Measurements from ENCODE around the gene NDUFB8. TPM values are rescaled to one million over a fixed set of nuclear protein-coding genes. Genes with fewer than 3 reads are reported as not detected.

Gene NDUFB8
- total and polyA plus RNA-seq, 2 donors from 2014 or later: 162 to 638 TPM

GRCh38 chr10:100504096-100504495 is 25.6 kb downstream of the NDUFB8 start:
- Histone ChIP-seq H3K9me3 (ENCODE audit: control insufficient read depth in 2 of 3, insufficient read depth in 1 of 3, low read length in 3 of 3) (no peaks in the 10 kb centered on the region), H3K27me3 (ENCODE audit: control insufficient read depth, insufficient read depth, low read length) (no peaks in the 10 kb centered on the region), H3K9ac (ENCODE audit: low read length in 3 of 3) (no peak overlapping the region), H3K4me1 (ENCODE audit: control insufficient read depth in 2 of 3, insufficient read depth in 2 of 3, low read depth in 1 of 3, low read length in 3 of 3) (no peaks in the 10 kb centered on the region), H3K27ac (ENCODE audit: low read depth in 2 of 2, low read length in 2 of 2) (no peak overlapping the region), H3K4me3 (ENCODE audit: low read length in 3 of 3) (no peak overlapping the region), H3K36me3 (ENCODE audit: control insufficient read depth in 2 of 3, insufficient read depth in 3 of 3, low read length in 3 of 3) (peaks cover 0 to 30% (median 12%) of the 10 kb centered on the region in 3 donors)
- DNase-seq (peak in 2 of 5 donors; percentile 55 to 78), FAIRE-seq (no peak)
- no peak for TF ChIP-seq CTCF (IDR thresholded peaks at IDR 0.05; ENCODE audit: borderline replicate concordance, extremely low read depth, insufficient read depth)
- intact Hi-C loops (cut with DNase I): no loop called here

GRCh38 chr10:100502926-100503494 is 26.7 kb downstream of the NDUFB8 start:
- Histone ChIP-seq H3K9me3 (ENCODE audit: control insufficient read depth in 2 of 3, insufficient read depth in 1 of 3, low read length in 3 of 3) (no peaks in the 10 kb centered on the region), H3K4me3 (ENCODE audit: low read length in 3 of 3) (no peak overlapping the region), H3K27me3 (ENCODE audit: control insufficient read depth, insufficient read depth, low read length) (no peaks in the 10 kb centered on the region), H3K9ac (ENCODE audit: low read length in 3 of 3) (no peak overlapping the region), H3K27ac (ENCODE audit: low read depth in 2 of 2, low read length in 2 of 2) (no peak overlapping the region), H3K4me1 (ENCODE audit: control insufficient read depth in 2 of 3, insufficient read depth in 2 of 3, low read depth in 1 of 3, low read length in 3 of 3) (no peaks in the 10 kb centered on the region), H3K36me3 (ENCODE audit: control insufficient read depth in 2 of 3, insufficient read depth in 3 of 3, low read length in 3 of 3) (peaks cover 0 to 41% (median 12%) of the 10 kb centered on the region in 3 donors)
- FAIRE-seq (no peak), DNase-seq (no peak)
- no peak for TF ChIP-seq CTCF (IDR thresholded peaks at IDR 0.05; ENCODE audit: borderline replicate concordance, extremely low read depth, insufficient read depth)
- intact Hi-C loops (cut with DNase I): no loop called here

- Histone ChIP-seq H3K36me3 (ENCODE audit: control insufficient read depth in 2 of 3, insufficient read depth in 3 of 3, low read length in 3 of 3) (peaks cover 0 to 37% (median 15%) of the 10 kb centered on the region in 3 donors), H3K4me1 (ENCODE audit: control insufficient read depth in 2 of 3, insufficient read depth in 2 of 3, low read depth in 1 of 3, low read length in 3 of 3) (no peaks in the 10 kb centered on the region), H3K4me3 (ENCODE audit: low read length in 3 of 3) (no peak overlapping the region), H3K9me3 (ENCODE audit: control insufficient read depth in 2 of 3, insufficient read depth in 1 of 3, low read length in 3 of 3) (no peaks in the 10 kb centered on the region), H3K27ac (ENCODE audit: low read depth in 2 of 2, low read length in 2 of 2) (no peak overlapping the region), H3K9ac (ENCODE audit: low read length in 3 of 3) (no peak overlapping the region), H3K27me3 (ENCODE audit: control insufficient read depth, insufficient read depth, low read length) (no peaks in the 10 kb centered on the region)
- intact Hi-C loops (cut with DNase I): no loop called here
- no peak for TF ChIP-seq CTCF (IDR thresholded peaks at IDR 0.05; ENCODE audit: borderline replicate concordance, extremely low read depth, insufficient read depth)
- DNase-seq (no peak), FAIRE-seq (no peak)
Observed at GRCh38 chr10:100501423-100501822, 28.2 kb downstream of the NDUFB8 start.

- TF ChIP-seq CTCF (IDR thresholded peaks at IDR 0.05; ENCODE audit: borderline replicate concordance, extremely low read depth, insufficient read depth): no peak
- H3K27me3 ChIP-seq (ENCODE audit: control insufficient read depth, insufficient read depth, low read length): no peaks in the 10 kb centered on the region
- no peak for DNase-seq
- no peaks in the 10 kb centered on the region for H3K4me1 ChIP-seq (ENCODE audit: control insufficient read depth in 2 of 3, insufficient read depth in 2 of 3, low read depth in 1 of 3, low read length in 3 of 3)
- H3K36me3 ChIP-seq (ENCODE audit: control insufficient read depth in 2 of 3, insufficient read depth in 3 of 3, low read length in 3 of 3): peaks cover 0 to 36% (median 20%) of the 10 kb centered on the region in 3 donors
- H3K9me3 ChIP-seq (ENCODE audit: control insufficient read depth in 2 of 3, insufficient read depth in 1 of 3, low read length in 3 of 3): no peaks in the 10 kb centered on the region
- no peak overlapping the region for H3K9ac ChIP-seq (ENCODE audit: low read length in 3 of 3)
- intact Hi-C loops (cut with DNase I): no loop called here
- no peak overlapping the region for H3K27ac ChIP-seq (ENCODE audit: low read depth in 2 of 2, low read length in 2 of 2)
- FAIRE-seq: no peak
- H3K4me3 ChIP-seq (ENCODE audit: low read length in 3 of 3): no peak overlapping the region
Observed at GRCh38 chr10:100498059-100498458, 31.6 kb downstream of the NDUFB8 start.

Measured in kidney (tissue), 14 donors.